NCI-H1436 treated with DMSO at 0.1 percent for 48 hours (cell line): ENCODE measurements around the gene TUBG1.
"Not testable (repeated sequence)": the region's sequence is repeated elsewhere in the genome, so short reads cannot be mapped to it uniquely, and the experiment has no call there.

Experiments used
- DNase-seq: peaks from one replicate; lab custom pipeline; 2025; lab: John Stamatoyannopoulos, UW

The TUBG1 gene

DNA sequence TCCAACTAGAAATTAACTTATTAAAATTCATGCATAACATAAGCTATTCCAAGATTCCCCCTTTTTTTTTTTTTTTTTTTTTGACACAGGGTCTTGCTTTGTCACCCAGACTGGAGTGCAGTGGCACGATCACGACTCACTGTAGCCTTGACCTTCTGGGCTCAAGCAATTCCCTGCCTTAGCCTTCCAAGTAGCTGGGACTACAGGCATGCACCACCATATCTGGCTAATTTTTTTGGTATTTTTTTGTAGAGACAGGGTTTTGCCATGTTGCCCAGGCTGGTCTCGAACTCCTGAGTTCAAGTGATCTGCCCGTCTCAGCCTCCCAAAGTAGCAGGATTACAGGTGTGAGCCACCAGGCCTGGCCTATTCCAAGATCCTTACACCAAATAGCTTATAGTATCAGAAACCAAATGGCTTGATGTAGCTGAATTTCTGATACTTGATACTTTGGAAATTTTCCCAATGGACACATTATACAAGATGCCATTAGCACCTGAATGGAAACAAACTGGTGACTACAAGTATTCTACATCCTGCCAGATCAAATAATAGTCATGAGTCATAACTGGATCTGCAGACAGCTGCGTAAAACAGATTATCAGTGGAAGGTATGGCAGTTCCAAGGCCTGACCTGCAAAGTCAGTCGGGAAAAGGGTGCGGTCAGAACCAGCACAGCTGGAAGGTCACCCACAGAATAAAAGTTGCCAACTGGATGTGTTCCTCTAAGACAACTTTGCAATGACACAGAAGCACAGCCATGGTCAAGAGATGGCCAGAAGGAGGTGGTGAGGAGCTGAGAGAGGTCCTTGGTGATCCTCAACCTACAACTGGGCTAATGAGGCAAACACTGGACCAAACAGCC is 14.5 kb downstream of the TUBG1 start:
- no peak for DNase-seq

DNA sequence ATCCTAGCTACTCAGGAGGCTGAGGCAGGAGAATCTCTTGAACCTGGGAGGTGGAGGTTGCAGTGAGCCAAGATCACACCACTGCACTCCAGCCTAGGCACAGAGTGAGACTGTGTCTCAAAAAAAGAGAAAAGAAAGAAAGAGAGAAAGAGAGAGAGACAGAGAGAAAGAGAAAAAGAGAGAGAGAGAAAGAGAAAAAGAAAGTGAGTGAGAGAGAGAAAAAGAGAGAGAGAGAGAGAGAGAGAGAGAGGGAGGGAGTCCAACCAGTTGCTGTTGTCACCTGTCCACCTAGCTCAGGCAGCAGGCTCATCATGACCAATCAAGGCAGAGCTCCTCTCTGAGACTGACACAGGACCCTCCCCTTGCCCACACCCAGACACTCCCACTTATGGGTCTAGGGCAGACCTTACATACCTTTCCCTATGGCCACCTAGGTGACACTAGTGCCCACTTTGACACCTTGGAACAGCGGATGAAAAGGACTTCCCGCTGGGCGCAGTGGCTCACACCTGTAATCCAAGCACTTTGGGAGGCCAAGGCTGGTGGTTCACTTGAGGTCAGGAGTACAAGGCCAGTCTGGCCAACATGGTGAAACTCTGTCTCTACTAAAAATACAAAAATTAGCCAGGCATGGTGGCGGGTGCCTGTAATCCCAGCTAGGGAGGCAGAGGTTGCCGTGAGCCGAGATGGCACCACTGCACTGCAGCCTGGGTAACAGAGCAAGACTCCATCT is 17.7 kb downstream of the TUBG1 start:
- DNase-seq, result not testable (repeated sequence)

GRCh38 chr17:42629411-42630009 is 20.0 kb downstream of the TUBG1 start:
- no peak for DNase-seq

DNA sequence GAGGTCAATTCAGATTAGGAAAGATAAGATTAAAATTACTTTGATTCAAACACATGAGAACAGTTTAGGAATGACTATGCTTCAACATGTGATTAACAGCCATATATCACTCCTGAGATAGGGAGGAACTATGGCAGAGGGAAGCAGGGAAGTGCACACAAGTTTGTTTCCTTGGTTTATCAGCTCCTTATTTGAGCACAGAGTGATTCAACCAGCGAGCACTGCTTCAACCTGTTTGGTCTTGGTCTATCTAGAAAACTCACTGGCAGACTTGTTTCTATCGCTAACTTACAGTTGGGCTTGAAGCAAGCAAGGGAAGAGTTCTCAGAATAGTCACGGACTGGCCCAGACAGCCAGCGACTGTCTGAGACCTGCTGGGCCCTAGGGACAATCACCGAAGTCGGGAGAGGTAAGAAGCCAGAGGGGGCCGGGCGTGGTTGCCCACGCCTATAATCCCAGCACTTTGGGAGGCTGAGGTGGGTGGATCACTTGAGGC is 23.5 kb downstream of the TUBG1 start:
- DNase-seq, result no peak

DNA sequence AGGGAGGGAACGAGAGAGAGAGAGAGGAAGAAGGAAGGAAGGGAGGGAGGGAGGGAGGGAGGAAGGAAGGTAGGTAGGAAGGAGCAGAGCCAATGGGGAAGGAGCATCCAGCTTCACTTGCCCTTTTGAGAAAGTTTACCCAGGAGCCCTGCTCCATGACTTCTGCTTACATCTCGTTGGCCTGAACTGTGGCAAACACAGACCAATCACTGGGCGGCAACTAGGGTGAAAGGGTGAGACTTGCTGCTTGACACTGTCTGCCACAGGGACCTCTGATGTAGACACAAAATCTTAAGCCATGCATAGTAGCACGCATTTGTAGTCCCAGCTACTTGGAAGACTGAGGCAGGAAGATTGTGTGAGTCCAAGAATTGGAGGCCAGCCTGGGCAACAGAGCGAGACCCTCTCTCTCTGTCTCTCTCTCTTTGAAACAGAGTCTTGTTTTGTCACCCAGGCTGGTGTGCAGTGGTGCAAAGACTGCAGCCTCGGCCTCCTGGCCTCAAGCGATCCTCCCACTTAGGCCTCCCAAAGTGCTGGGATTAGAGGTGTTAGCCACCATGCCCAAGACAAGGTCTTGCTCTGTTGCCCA is 30.1 kb downstream of the TUBG1 start:
- DNase-seq, result no peak

DNA sequence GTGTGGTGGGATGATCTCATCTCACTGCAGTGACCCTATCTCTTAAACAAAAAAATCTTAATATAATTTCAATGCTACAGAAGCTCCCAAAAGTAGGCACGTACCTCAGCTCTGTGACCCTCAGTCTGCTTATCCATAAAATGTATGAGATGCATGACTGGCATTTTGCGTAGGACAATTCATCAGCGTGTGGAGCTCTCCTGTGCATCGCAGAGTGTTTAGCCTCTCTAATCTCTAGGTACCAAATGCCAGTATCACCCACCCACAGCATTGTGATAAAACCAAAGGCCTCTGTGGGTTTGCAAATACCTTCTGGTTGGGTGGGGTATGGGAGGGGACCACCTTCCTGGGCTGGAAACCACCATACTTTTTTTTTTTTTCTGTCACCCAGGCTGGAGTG is 30.6 kb downstream of the TUBG1 start:
- DNase-seq, result no peak

GRCh38 chr17:42642336-42642735 is 32.9 kb downstream of the TUBG1 start:
- DNase-seq, result no peak

DNA sequence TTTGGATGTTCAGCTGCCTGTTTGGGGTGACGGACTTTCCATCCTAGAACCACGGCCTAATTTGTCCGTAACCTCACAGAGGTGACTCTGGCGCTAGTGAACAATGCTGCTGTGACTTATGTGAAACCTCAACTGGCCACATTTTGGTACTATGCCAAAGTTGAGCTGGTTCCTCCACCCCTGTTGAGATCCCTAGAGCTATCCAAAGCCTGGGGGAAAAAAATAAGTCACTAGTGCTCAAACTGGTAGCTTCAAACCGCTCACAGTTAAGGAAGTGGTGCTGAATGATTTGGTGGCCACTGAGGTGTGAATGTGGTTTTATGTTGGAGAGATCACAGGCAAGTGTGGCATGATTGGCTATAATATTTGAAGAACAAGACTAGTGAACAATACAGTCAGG is 38.3 kb downstream of the TUBG1 start:
- no peak for DNase-seq

DNA sequence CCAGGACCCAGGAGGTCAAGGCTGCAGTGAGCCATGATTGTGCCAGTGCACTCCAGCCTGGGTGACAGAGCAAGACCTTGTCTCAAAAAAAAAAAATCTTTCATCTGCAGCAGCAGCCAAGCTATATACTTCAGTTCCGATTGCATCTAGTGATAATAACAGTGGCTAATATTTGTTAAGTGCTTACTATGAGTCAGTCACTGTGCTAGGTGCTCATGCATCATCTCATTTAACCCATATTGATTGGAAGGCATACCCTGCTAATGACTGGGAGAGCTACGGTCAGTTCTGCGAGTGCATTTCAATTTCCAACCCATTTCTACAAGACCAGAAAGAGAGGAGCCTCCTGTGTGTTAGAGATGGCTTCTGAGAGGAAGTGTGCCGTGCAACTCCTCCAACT is 41.9 kb downstream of the TUBG1 start:
- DNase-seq, result no peak

- no peak for DNase-seq
These were observed 44.0 kb downstream of the TUBG1 start for GRCh38 chr17:42653179-42654124.

DNA sequence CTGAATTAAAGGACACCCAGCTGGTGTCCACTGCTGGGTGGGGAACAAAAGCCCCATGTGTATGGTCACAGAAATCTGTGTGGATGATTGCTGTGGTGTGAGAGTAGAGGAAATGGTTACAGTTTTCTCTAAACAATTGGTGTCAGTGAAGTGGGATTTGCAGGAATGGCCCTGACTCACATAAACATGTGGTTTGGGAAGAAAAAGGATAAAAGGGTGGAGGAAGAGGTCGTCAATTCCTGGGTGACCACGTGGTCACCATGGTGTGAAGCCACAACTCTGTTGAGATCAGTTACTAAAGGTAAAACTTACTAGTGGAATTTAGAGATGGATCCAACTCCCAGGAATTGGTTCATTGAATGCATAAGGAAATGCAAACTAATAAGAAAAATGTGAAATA is 46.0 kb downstream of the TUBG1 start:
- DNase-seq, result no peak

- no peak for DNase-seq
These were observed 48.5 kb downstream of the TUBG1 start for GRCh38 chr17:42657824-42658588.

DNA sequence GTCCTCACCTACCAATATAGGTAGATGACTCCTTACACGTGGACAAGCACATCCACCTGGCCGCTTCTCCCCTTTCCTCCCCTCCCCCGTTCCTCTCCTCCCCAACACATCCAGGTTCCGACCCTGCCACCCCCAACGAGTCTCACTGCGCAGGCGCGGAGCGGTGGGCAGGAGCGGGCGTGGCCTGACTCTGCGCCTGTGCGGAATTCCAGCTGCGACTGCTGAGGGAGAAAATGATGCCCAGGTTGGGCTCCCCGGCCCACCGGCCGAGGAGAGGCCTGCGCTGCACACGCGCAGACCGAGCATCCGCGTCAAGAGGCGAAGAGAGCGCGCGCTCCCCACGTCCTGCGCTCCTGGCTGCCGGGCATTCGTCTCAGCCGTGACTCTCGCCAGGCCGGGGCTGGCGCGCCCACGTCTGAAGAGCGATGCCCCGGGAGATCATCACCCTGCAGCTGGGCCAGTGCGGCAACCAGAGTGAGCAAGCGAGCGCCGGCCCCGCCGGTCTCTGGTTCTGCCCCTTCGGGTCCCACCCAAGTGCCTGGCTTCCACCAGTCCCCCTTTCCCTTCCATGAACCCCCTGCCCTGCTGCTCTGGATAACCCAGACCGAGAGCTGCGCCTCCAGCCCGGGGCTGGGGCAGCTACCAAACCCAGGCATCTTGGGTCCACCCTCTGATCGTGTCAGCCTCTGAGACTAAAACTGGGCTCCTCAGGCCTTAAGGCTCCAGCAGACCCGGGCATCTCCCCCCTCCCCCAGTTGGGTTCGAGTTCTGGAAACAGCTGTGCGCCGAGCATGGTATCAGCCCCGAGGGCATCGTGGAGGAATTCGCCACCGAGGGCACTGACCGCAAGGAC is 49.8 kb downstream of the TUBG1 start, which contains the start of gene TUBG2:
TSS of gene TUBG2 (plus strand) at position 206 of the 853 bp plus-strand sequence. CDS start at position 426, 220 bp downstream.
- DNase-seq, result peak; percentile 84

- DNase-seq, result not testable (repeated sequence)
These were observed 50.4 kb downstream of the TUBG1 start for GRCh38 chr17:42659932-42660274.

DNA sequence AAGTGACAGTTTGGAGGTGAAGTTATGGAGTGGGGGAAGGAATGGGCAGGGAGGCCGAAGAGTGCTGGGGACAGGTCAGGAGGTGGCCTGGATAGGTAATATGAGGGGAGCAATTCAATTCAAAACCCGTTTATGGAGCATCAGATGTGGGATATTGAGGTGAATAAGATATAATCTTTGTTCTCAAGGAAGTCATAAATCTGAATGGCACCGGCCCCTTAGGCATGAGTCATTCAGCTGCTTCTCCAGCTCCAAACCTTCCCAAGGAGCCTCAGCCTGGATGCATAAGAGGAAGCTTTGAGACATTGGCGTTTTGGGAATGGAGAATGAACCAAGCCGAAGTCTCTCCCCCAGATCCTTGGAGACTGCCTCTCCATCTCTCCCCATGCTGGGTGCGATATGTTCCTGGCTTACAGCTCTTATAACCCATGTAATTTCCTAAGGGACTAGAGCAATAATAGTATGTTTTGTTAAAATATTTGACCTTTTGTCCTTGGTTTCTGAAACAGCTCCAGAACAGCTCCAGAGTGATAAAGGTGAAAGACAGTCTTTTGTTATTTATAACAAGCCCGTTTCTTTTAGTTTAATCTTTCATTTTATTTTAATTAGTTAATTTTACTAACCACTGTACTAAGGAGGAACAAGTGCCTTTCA is 51.3 kb downstream of the TUBG1 start:
- no peak for DNase-seq
